HepG2 (cell line): ENCODE measurements around the gene UBALD1. TPM values are rescaled to one million over a fixed set of nuclear protein-coding genes. Genes with fewer than 3 reads are reported as not detected.
A peak's percentile ranks its signal among the peaks of the same experiment; 100 is the strongest.

Source experiments
- ATRX ChIP-seq: sonication (generic); formaldehyde crosslinking; IDR thresholded peaks from 2 replicates; pipeline ENCODE4 v1.4.0; 2020; ENCODE audit warnings: missing genetic modification reagents, borderline replicate concordance
- FOXM1 ChIP-seq: sonication (generic); formaldehyde crosslinking; IDR thresholded peaks from 2 replicates; pipeline ENCODE4 v1.5.0; 2020; ENCODE audit warnings: missing genetic modification reagents
- HHEX ChIP-seq: IDR thresholded peaks from 2 replicates; pipeline ENCODE4 v1.6.1; 2016; ENCODE audit warnings: control low read depth
- KAT8 ChIP-seq: IDR thresholded peaks from 2 replicates; pipeline ENCODE4 v1.6.1; 2016; ENCODE audit warnings: missing genetic modification reagents, missing compliant biosample characterization
- LRRFIP1 ChIP-seq: sonication (generic); formaldehyde crosslinking; conservative IDR thresholded peaks from 2 replicates; pipeline ENCODE4 v1.4.0; 2020; ENCODE audit warnings: missing genetic modification reagents
- PBX2 ChIP-seq: IDR thresholded peaks from 2 replicates; pipeline ENCODE4 v1.6.1; 2016; ENCODE audit warnings: control low read depth
- SRY ChIP-seq: sonication (generic); formaldehyde crosslinking; IDR thresholded peaks from 2 replicates; pipeline ENCODE4 v1.8.0; 2022; ENCODE audit warnings: mild to moderate bottlenecking, missing genetic modification reagents
- ZBTB39 ChIP-seq: sonication (generic); formaldehyde crosslinking; IDR thresholded peaks from 2 replicates; pipeline ENCODE4 v1.5.0; 2020; ENCODE audit warnings: missing genetic modification reagents
- ZNF20 ChIP-seq: sonication (generic); formaldehyde crosslinking; IDR thresholded peaks from 2 replicates; pipeline ENCODE4 v1.4.0; 2020; ENCODE audit warnings: mild to moderate bottlenecking, moderate library complexity, missing genetic modification reagents
- ZNF232 ChIP-seq: sonication (generic); formaldehyde crosslinking; IDR thresholded peaks from 2 replicates; pipeline ENCODE4 v1.4.0; 2020; ENCODE audit warnings: missing genetic modification reagents, borderline replicate concordance
- ZNF432 ChIP-seq: sonication (generic); formaldehyde crosslinking; IDR thresholded peaks from 2 replicates; pipeline ENCODE4 v1.5.0; 2020; ENCODE audit warnings: missing genetic modification reagents, mild to moderate bottlenecking, borderline replicate concordance
- ZNF484 ChIP-seq: sonication (generic); formaldehyde crosslinking; IDR thresholded peaks from 2 replicates; pipeline ENCODE4 v1.5.1; 2020; ENCODE audit warnings: mild to moderate bottlenecking, low read depth, missing genetic modification reagents, borderline replicate concordance
- ZSCAN20 ChIP-seq: sonication (generic); formaldehyde crosslinking; IDR thresholded peaks from 2 replicates; pipeline ENCODE4 v1.4.0; 2020; ENCODE audit warnings: missing genetic modification reagents, mild to moderate bottlenecking, borderline replicate concordance
- polyA plus RNA-seq, 8 experiments: library from polyadenylated mRNA; depleted of rRNA in 3 of 8; stranded (reverse) in 7 of 8; unstranded in 1 of 8; fragments of >200 nt; fragmentation: Illumina TruSeq in 4 of 8; extraction: Trizol in 4 of 8; gene quantifications; 2 replicates each; pipeline versions ENCODE4 v1.2.1 to v1.2.3, GENCODE V29; 2011 to 2016; ENCODE audit warnings: low read depth in 4 of 8, missing spikeins in 1 of 8, mixed read lengths in 1 of 8; ENCODE audit not compliant: insufficient read depth in 1 of 8
- total RNA-seq, 5 experiments: library from RNA; depleted of rRNA; stranded (reverse); fragments of >200 nt; fragmentation: Illumina TruSeq; extraction: Trizol; gene quantifications; 2 replicates each; pipeline ENCODE4 v1.2.3, GENCODE V29; 2016; ENCODE audit warnings: low read depth in 1 of 5
- TF ChIP-seq, protein P1 (sequence below): IDR thresholded peaks from 2 replicates; pipeline ENCODE4 v1.6.1; 2016
- TF ChIP-seq, protein P2 (sequence below), 2 experiments: IDR thresholded peaks; 2 replicates each; pipeline ENCODE4 v1.6.1; 2011 to 2012; ENCODE audit warnings: low read length in 2 of 2, borderline replicate concordance in 1 of 2, low read depth in 1 of 2, mild to moderate bottlenecking in 1 of 2, moderate library complexity in 1 of 2

UBALD1 gene
- total and polyA plus RNA-seq, 2 of the 13 experiments (the other 11 are each of a cell fraction or from before 2014, with no cell fraction given) = 6.8 to 12.3 TPM

GRCh38 chr16:4614571-4615383, at the start of gene UBALD1 (continued):
- TF ChIP-seq, protein P1, sequence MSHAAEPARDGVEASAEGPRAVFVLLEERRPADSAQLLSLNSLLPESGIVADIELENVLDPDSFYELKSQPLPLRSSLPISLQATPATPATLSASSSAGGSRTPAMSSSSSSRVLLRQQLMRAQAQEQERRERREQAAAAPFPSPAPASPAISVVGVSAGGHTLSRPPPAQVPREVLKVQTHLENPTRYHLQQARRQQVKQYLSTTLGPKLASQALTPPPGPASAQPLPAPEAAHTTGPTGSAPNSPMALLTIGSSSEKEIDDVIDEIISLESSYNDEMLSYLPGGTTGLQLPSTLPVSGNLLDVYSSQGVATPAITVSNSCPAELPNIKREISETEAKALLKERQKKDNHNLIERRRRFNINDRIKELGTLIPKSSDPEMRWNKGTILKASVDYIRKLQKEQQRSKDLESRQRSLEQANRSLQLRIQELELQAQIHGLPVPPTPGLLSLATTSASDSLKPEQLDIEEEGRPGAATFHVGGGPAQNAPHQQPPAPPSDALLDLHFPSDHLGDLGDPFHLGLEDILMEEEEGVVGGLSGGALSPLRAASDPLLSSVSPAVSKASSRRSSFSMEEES (CRISPR knock-in tag) = peak; percentile 59; the same call in 1 of the 2 replicates
- no peak for TF ChIP-seq FOXM1 (CRISPR knock-in tag)
- TF ChIP-seq ZBTB39 (CRISPR knock-in tag) = no peak
- no peak for TF ChIP-seq ATRX (CRISPR knock-in tag)
- peak; percentile 72; the same call in 1 of the 2 replicates for TF ChIP-seq ZNF232
- TF ChIP-seq LRRFIP1 (CRISPR knock-in tag) = no peak
- no peak for TF ChIP-seq ZNF20 (CRISPR knock-in tag)
- peak; percentile 78 for TF ChIP-seq KAT8 (CRISPR knock-in tag)
- TF ChIP-seq ZNF432 (CRISPR knock-in tag) = no peak
- peak; percentile 66; the same call in 1 of the 2 replicates for TF ChIP-seq SRY (CRISPR knock-in tag)
- TF ChIP-seq ZNF484 (CRISPR knock-in tag) = no peak
- TF ChIP-seq, protein P2, sequence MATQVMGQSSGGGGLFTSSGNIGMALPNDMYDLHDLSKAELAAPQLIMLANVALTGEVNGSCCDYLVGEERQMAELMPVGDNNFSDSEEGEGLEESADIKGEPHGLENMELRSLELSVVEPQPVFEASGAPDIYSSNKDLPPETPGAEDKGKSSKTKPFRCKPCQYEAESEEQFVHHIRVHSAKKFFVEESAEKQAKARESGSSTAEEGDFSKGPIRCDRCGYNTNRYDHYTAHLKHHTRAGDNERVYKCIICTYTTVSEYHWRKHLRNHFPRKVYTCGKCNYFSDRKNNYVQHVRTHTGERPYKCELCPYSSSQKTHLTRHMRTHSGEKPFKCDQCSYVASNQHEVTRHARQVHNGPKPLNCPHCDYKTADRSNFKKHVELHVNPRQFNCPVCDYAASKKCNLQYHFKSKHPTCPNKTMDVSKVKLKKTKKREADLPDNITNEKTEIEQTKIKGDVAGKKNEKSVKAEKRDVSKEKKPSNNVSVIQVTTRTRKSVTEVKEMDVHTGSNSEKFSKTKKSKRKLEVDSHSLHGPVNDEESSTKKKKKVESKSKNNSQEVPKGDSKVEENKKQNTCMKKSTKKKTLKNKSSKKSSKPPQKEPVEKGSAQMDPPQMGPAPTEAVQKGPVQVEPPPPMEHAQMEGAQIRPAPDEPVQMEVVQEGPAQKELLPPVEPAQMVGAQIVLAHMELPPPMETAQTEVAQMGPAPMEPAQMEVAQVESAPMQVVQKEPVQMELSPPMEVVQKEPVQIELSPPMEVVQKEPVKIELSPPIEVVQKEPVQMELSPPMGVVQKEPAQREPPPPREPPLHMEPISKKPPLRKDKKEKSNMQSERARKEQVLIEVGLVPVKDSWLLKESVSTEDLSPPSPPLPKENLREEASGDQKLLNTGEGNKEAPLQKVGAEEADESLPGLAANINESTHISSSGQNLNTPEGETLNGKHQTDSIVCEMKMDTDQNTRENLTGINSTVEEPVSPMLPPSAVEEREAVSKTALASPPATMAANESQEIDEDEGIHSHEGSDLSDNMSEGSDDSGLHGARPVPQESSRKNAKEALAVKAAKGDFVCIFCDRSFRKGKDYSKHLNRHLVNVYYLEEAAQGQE (IDR thresholded peaks at IDR 0.05; ENCODE audit: borderline replicate concordance in 1 of 2, low read depth in 1 of 2, low read length in 2 of 2) = 0 out of 4 replicates have a peak, but pooled peaks of 1 of the 2 experiments have one; percentile 42
- no peak for TF ChIP-seq PBX2 (CRISPR knock-in tag)
- TF ChIP-seq ZSCAN20 (CRISPR knock-in tag) = 0 out of 2 replicates have a peak, but pooled peaks have one; percentile 43
- no peak for TF ChIP-seq HHEX (CRISPR knock-in tag)
